CD14-positive monocyte (primary cell): ENCODE results near the gene IGDCC3. TPM values are rescaled to one million over a fixed set of nuclear protein-coding genes. Genes with fewer than 3 reads are reported as not detected.

ENCODE experiments used
- DNase-seq, 3 donors: peaks; one replicate each; pipeline ENCODE4 v3.0.0-alpha.2; 2011 to 2022
- H2AFZ ChIP-seq: 2 replicates; pipeline ENCODE4 v1.6.0; 2012; ENCODE audit warnings: mild to moderate bottlenecking, low read depth, low read length, inconsistent platforms; ENCODE audit not compliant: insufficient read depth, poor library complexity, severe bottlenecking
- H3K27ac ChIP-seq, 2 donors: 1 replicate in 1 of 2; 2 replicates in 1 of 2; pipeline ENCODE4 v1.5.1; 2012 to 2013; ENCODE audit warnings: low read length in 2 of 2, control low read depth in 1 of 2, inconsistent platforms in 1 of 2, low read depth in 1 of 2, mild to moderate bottlenecking in 1 of 2
- H3K27me3 ChIP-seq, 2 donors: one replicate each; pipeline versions ENCODE4 v1.6.0 to v1.6.1; 2011 to 2013; ENCODE audit warnings: low read length in 2 of 2; ENCODE audit not compliant: control insufficient read depth in 2 of 2, insufficient read depth in 2 of 2
- H3K36me3 ChIP-seq, 2 donors: replicated peaks in 1 of 2; 1 replicate in 1 of 2; 2 replicates in 1 of 2; pipeline versions ENCODE4 v1.5.1 to v1.6.1; 2012 to 2013; ENCODE audit warnings: low read length in 2 of 2, control low read depth in 1 of 2, inconsistent platforms in 1 of 2, mild to moderate bottlenecking in 1 of 2; ENCODE audit not compliant: insufficient read depth in 2 of 2, control insufficient read depth in 1 of 2
- H3K4me1 ChIP-seq, 2 donors: 1 replicate in 1 of 2; 2 replicates in 1 of 2; pipeline versions ENCODE4 v1.5.1 to v1.6.1; 2012 to 2013; ENCODE audit warnings: low read length in 2 of 2, control low read depth in 1 of 2, inconsistent platforms in 1 of 2, mild to moderate bottlenecking in 1 of 2, moderate library complexity in 1 of 2; ENCODE audit not compliant: insufficient read depth in 2 of 2, control insufficient read depth in 1 of 2
- H3K4me2 ChIP-seq: replicated peaks from 2 replicates; pipeline ENCODE3; 2012; ENCODE audit warnings: low read length, moderate library complexity, mild to moderate bottlenecking; ENCODE audit not compliant: poor library complexity, severe bottlenecking; ENCODE audit errors: extremely low read depth
- H3K4me3 ChIP-seq, 3 experiments: fragments of 200-600 bp in 1 of 3; sonication (generic) in 1 of 3; replicated peaks in 1 of 3; 1 replicate in 2 of 3; 2 replicates in 1 of 3; pipeline ENCODE4 v1.5.1; 2011 to 2013; ENCODE audit warnings: low read length in 3 of 3, mild to moderate bottlenecking in 3 of 3, control low read depth in 2 of 3, low read depth in 2 of 3, inconsistent platforms in 1 of 3, moderate library complexity in 1 of 3
- H3K79me2 ChIP-seq: 2 replicates; pipeline ENCODE4 v1.6.0; 2012; ENCODE audit warnings: mild to moderate bottlenecking, control low read depth, inconsistent platforms, low read length, moderate library complexity; ENCODE audit not compliant: insufficient read depth
- H3K9ac ChIP-seq: 2 replicates; pipeline ENCODE4 v1.6.0; 2017; ENCODE audit warnings: low read length, mild to moderate bottlenecking; ENCODE audit not compliant: insufficient read depth, poor library complexity, severe bottlenecking
- H3K9me3 ChIP-seq, 2 donors: replicated peaks in 1 of 2; 1 replicate in 1 of 2; 2 replicates in 1 of 2; pipeline versions ENCODE4 v1.5.1 to v1.6.1; 2012 to 2013; ENCODE audit warnings: low read length in 2 of 2, control low read depth in 1 of 2; ENCODE audit not compliant: control insufficient read depth in 1 of 2, insufficient read depth in 1 of 2
- H4K20me1 ChIP-seq: 2 replicates; pipeline ENCODE4 v1.6.0; 2012; ENCODE audit warnings: mild to moderate bottlenecking, low read length, control low read depth, moderate library complexity; ENCODE audit not compliant: insufficient read depth
- H3K27ac Mint-ChIP-seq, 7 donors: one replicate each; pipeline ENCODE4 v1.8.0; 2020; ENCODE audit warnings: mild to moderate bottlenecking in 7 of 7, mixed read lengths in 7 of 7, moderate library complexity in 6 of 7, inconsistent platforms in 2 of 7
- H3K27me3 Mint-ChIP-seq, 3 donors: one replicate each; pipeline ENCODE4 v1.8.0; 2021 to 2022; ENCODE audit warnings: low read depth in 3 of 3, mild to moderate bottlenecking in 3 of 3, mixed read lengths in 3 of 3, moderate library complexity in 3 of 3, inconsistent platforms in 1 of 3
- H3K36me3 Mint-ChIP-seq, 2 donors: one replicate each; pipeline ENCODE4 v1.8.0; 2020; ENCODE audit warnings: mixed read lengths in 2 of 2, inconsistent platforms in 1 of 2, mild to moderate bottlenecking in 1 of 2
- H3K4me1 Mint-ChIP-seq: one replicate; pipeline ENCODE4 v1.8.0; 2020; ENCODE audit warnings: mild to moderate bottlenecking, mixed read lengths
- H3K4me3 Mint-ChIP-seq, 2 donors: one replicate each; pipeline ENCODE4 v1.8.0; 2020; ENCODE audit warnings: mild to moderate bottlenecking in 2 of 2, mixed read lengths in 2 of 2, moderate library complexity in 1 of 2
- H3K9me3 Mint-ChIP-seq, 7 donors: one replicate each; pipeline ENCODE4 v1.8.0; 2020 to 2022; ENCODE audit warnings: mixed read lengths in 7 of 7, mild to moderate bottlenecking in 6 of 7, moderate library complexity in 6 of 7, inconsistent platforms in 2 of 7
- CTCF ChIP-seq: fragments of 200-600 bp; IDR thresholded peaks from one replicate; pipeline ENCODE4 v1.8.0; 2022; ENCODE audit warnings: antibody characterized with exemption, mild to moderate bottlenecking
- WGBS: methylation state at CpG from one replicate; pipeline ENCODE4 v1.1.5; 2013; ENCODE audit warnings: missing lambda C conversion rate; ENCODE audit not compliant: insufficient coverage; 5-methylcytosine and 5-hydroxymethylcytosine counted together
- intact Hi-C, 2 donors: fragments of 100-400 bp; cut with micrococcal nuclease; formaldehyde crosslinking; loops; one replicate each; pipeline versions ENCODE4 v1.15.0 to v1.15.1; 2023
- polyA plus RNA-seq, 3 donors: library from polyadenylated mRNA; depleted of rRNA in 1 of 3; unstranded in 2 of 3; stranded (reverse) in 1 of 3; fragments of 300-500 nt in 2 of 3; fragments of >200 nt in 1 of 3; fragmentation: Illumina TruSeq in 2 of 3; gene quantifications; 1 replicate in 2 of 3; 2 replicates in 1 of 3; pipeline ENCODE4 v1.2.3, GENCODE V29; 2012 to 2021

IGDCC3 gene
- polyA plus RNA-seq, 3 donors = not detected

GRCh38 chr15:65365229-65365628 lies 12.6 kb downstream of the IGDCC3 start:
- H3K9me3 ChIP-seq = no peaks in the 10 kb centered on the region
- H4K20me1 ChIP-seq = no peaks in the 10 kb centered on the region
- no peak overlapping the region for H3K27ac ChIP-seq
- no peak for TF ChIP-seq CTCF
- no peak for DNase-seq
- no peaks in the 10 kb centered on the region for H3K4me1 Mint-ChIP-seq
- no peak overlapping the region for H2AFZ ChIP-seq
- intact Hi-C loops = no loop called here
- 80% methylated on average over 1 of the region's 2 CpGs for WGBS
- H3K27me3 Mint-ChIP-seq = peaks cover 18 to 30% (median 18%) of the 10 kb centered on the region in 3 donors
- H3K36me3 ChIP-seq = no peaks in the 10 kb centered on the region
- H3K4me3 Mint-ChIP-seq = no peak overlapping the region
- no peaks in the 10 kb centered on the region for H3K79me2 ChIP-seq
- H3K9me3 Mint-ChIP-seq = peaks cover 0 to 2% (median 0%) of the 10 kb centered on the region in 7 donors
- no peak overlapping the region for H3K9ac ChIP-seq
- H3K4me2 ChIP-seq = no peak overlapping the region
- peaks cover 2 to 17% of the 10 kb centered on the region in 2 donors for H3K27me3 ChIP-seq
- no peaks in the 10 kb centered on the region for H3K4me1 ChIP-seq
- H3K27ac Mint-ChIP-seq = no peak overlapping the region
- H3K36me3 Mint-ChIP-seq = no peaks in the 10 kb centered on the region
- H3K4me3 ChIP-seq = no peak overlapping the region

GRCh38 chr15:65363766-65364165 lies 14.0 kb downstream of the IGDCC3 start:
- Histone ChIP-seq H3K4me1 (no peaks in the 10 kb centered on the region), H3K36me3 (no peaks in the 10 kb centered on the region), H3K27ac (no peak overlapping the region), H3K9me3 (no peaks in the 10 kb centered on the region), H4K20me1 (no peaks in the 10 kb centered on the region), H3K27me3 (peaks cover 2 to 24% of the 10 kb centered on the region in 2 donors), H3K4me3 (no peak overlapping the region), H2AFZ (no peak overlapping the region), H3K9ac (no peak overlapping the region), H3K4me2 (no peak overlapping the region), H3K79me2 (no peaks in the 10 kb centered on the region)
- Mint-ChIP-seq H3K27me3 (peaks cover 20 to 33% (median 23%) of the 10 kb centered on the region in 3 donors), H3K4me1 (no peaks in the 10 kb centered on the region), H3K9me3 (peaks cover 0 to 2% (median 0%) of the 10 kb centered on the region in 7 donors), H3K4me3 (no peak overlapping the region), H3K27ac (no peak overlapping the region), H3K36me3 (no peaks in the 10 kb centered on the region)
- DNase-seq = no peak
- no peak for TF ChIP-seq CTCF
- WGBS = 86% methylated on average over 1 of the region's 2 CpGs
- intact Hi-C loops = no loop called here
